Esophagus (tissue), 2 donors: ENCODE results near the gene L3MBTL2. TPM values are rescaled to one million over a fixed set of nuclear protein-coding genes. Genes with fewer than 3 reads are reported as not detected.

Source experiments
- H3K27ac ChIP-seq, 2 donors: one replicate each; pipeline ENCODE4 v1.5.1; 2013; ENCODE audit warnings: low read depth in 2 of 2, mild to moderate bottlenecking in 2 of 2, inconsistent platforms in 1 of 2, low read length in 1 of 2, moderate library complexity in 1 of 2
- H3K27me3 ChIP-seq, 2 donors: one replicate each; pipeline ENCODE4 v1.6.1; 2013; ENCODE audit warnings: low read length in 2 of 2, control low read depth in 1 of 2, mild to moderate bottlenecking in 1 of 2; ENCODE audit not compliant: insufficient read depth in 2 of 2, control insufficient read depth in 1 of 2
- H3K36me3 ChIP-seq, 2 donors: one replicate each; pipeline ENCODE4 v1.6.1; 2013; ENCODE audit warnings: low read length in 1 of 2; ENCODE audit not compliant: control insufficient read depth in 2 of 2, insufficient read depth in 2 of 2
- H3K4me1 ChIP-seq, 2 donors: one replicate each; pipeline ENCODE4 v1.6.1; 2013; ENCODE audit warnings: low read length in 1 of 2; ENCODE audit not compliant: control insufficient read depth in 2 of 2, insufficient read depth in 2 of 2
- H3K4me3 ChIP-seq, 2 donors: one replicate each; pipeline ENCODE4 v1.5.1; 2013; ENCODE audit warnings: low read length in 2 of 2, mild to moderate bottlenecking in 2 of 2, low read depth in 1 of 2, moderate library complexity in 1 of 2
- H3K9me3 ChIP-seq, 2 donors: one replicate each; pipeline ENCODE4 v1.6.1; 2013; ENCODE audit warnings: mild to moderate bottlenecking in 2 of 2, low read depth in 1 of 2, low read length in 1 of 2, moderate library complexity in 1 of 2; ENCODE audit not compliant: control insufficient read depth in 2 of 2, insufficient read depth in 1 of 2
- WGBS, 2 donors: extraction: QIAGEN DNeasy Blood & Tissue Kit; methylation state at CpG; one replicate each; pipeline ENCODE4 v1.1.7; 2013; 5-methylcytosine and 5-hydroxymethylcytosine counted together
- polyA plus RNA-seq, 2 donors: library from polyadenylated mRNA; stranded (reverse); fragments of 200-250 nt; gene quantifications; one replicate each; pipeline ENCODE4 v1.2.3, GENCODE V29; 2013
- donor health status: healthy with polysubstance abuse.
- donor health status: Bipolar disorder and iron deficiency.

The L3MBTL2 gene
- polyA plus RNA-seq, 2 donors, result 6.6 to 12.2 TPM

GRCh38 chr22:41262250-41262765 lies 57.2 kb downstream of the L3MBTL2 start:
- Histone ChIP-seq H3K27ac (no peak overlapping the region), H3K4me3 (no peak overlapping the region), H3K4me1 (peaks cover 0 to 2% of the 10 kb centered on the region in 2 donors), H3K9me3 (no peaks in the 10 kb centered on the region), H3K27me3 (no peaks in the 10 kb centered on the region), H3K36me3 (peaks cover 16 to 69% of the 10 kb centered on the region in 2 donors)
- 94 to 95% methylated on average over 15 of the region's 15 CpGs for WGBS, 2 donors

DNA sequence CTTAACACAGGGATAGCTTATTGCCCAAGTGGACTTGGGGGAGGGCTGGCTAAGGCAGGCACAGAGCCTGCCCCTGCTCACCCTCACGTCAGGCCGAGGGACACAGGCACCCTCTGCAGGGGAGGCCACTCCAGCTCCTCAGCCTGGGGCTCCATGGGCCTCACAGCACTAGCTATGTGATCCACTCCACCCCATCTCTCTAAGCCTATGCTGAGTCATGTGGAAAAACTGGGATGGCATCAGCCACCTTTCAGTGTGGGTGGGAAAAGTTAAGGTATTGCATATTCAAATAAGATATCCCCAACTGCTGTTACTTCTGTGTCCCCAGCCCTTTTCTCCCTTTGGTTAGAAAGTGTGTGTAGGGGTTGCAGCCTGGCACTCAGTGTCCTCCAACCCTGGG lies 58.6 kb downstream of the L3MBTL2 start:
- H3K4me3 ChIP-seq, result no peak overlapping the region
- WGBS, 2 donors, result 85 to 87% methylated on average over 2 of the region's 2 CpGs
- H3K27me3 ChIP-seq, result no peaks in the 10 kb centered on the region
- peaks cover 0 to 2% of the 10 kb centered on the region in 2 donors for H3K4me1 ChIP-seq
- H3K36me3 ChIP-seq, result peaks cover 12 to 66% of the 10 kb centered on the region in 2 donors
- H3K9me3 ChIP-seq, result no peaks in the 10 kb centered on the region
- no peak overlapping the region for H3K27ac ChIP-seq

- Histone ChIP-seq H3K27me3 (no peaks in the 10 kb centered on the region), H3K4me1 (peaks cover 0 to 2% of the 10 kb centered on the region in 2 donors), H3K27ac (no peak overlapping the region), H3K4me3 (no peak overlapping the region), H3K36me3 (peaks cover 12 to 66% of the 10 kb centered on the region in 2 donors), H3K9me3 (no peaks in the 10 kb centered on the region)
- 82 to 85% methylated on average over 15 of the region's 15 CpGs for WGBS, 2 donors
These were observed 59.4 kb downstream of the L3MBTL2 start for GRCh38 chr22:41264408-41264941.

- WGBS, 2 donors, result 94 to 96% methylated on average over 16 of the region's 16 CpGs
- Histone ChIP-seq H3K9me3 (no peaks in the 10 kb centered on the region), H3K36me3 (peaks cover 6 to 48% of the 10 kb centered on the region in 2 donors), H3K27ac (no peak overlapping the region), H3K27me3 (no peaks in the 10 kb centered on the region), H3K4me3 (no peak overlapping the region), H3K4me1 (peaks cover 2 to 3% of the 10 kb centered on the region in 2 donors)
These were observed 62.8 kb downstream of the L3MBTL2 start for GRCh38 chr22:41267958-41268357.

- no peak overlapping the region for H3K4me3 ChIP-seq
- 56 to 69% methylated on average over 9 of the region's 9 CpGs for WGBS, 2 donors
- H3K27ac ChIP-seq, result peak overlapping the region; percentile 67 to 81
- H3K4me1 ChIP-seq, result peaks cover 2 to 3% of the 10 kb centered on the region in 2 donors
- H3K27me3 ChIP-seq, result no peaks in the 10 kb centered on the region
- H3K36me3 ChIP-seq, result peaks cover 6 to 36% of the 10 kb centered on the region in 2 donors
- no peaks in the 10 kb centered on the region for H3K9me3 ChIP-seq
These were observed 66.7 kb downstream of the L3MBTL2 start for GRCh38 chr22:41271787-41272186.

- no peaks in the 10 kb centered on the region for H3K27me3 ChIP-seq
- H3K4me1 ChIP-seq, result peaks cover 2 to 3% of the 10 kb centered on the region in 2 donors
- H3K27ac ChIP-seq, result peak overlapping the region; percentile 67 to 81
- WGBS, 2 donors, result 56 to 75% methylated on average over 7 of the region's 7 CpGs
- H3K36me3 ChIP-seq, result peaks cover 11 to 28% of the 10 kb centered on the region in 2 donors
- no peaks in the 10 kb centered on the region for H3K9me3 ChIP-seq
- H3K4me3 ChIP-seq, result no peak overlapping the region
These were observed 68.0 kb downstream of the L3MBTL2 start for GRCh38 chr22:41273128-41273527.

GRCh38 chr22:41274856-41275255 lies 69.7 kb downstream of the L3MBTL2 start:
- peaks cover 11 to 26% of the 10 kb centered on the region in 2 donors for H3K36me3 ChIP-seq
- WGBS, 2 donors, result 73 to 75% methylated on average over 4 of the region's 4 CpGs
- no peak overlapping the region for H3K4me3 ChIP-seq
- no peaks in the 10 kb centered on the region for H3K27me3 ChIP-seq
- H3K27ac ChIP-seq, result no peak overlapping the region
- H3K9me3 ChIP-seq, result no peaks in the 10 kb centered on the region
- H3K4me1 ChIP-seq, result peaks cover 2 to 3% of the 10 kb centered on the region in 2 donors

DNA sequence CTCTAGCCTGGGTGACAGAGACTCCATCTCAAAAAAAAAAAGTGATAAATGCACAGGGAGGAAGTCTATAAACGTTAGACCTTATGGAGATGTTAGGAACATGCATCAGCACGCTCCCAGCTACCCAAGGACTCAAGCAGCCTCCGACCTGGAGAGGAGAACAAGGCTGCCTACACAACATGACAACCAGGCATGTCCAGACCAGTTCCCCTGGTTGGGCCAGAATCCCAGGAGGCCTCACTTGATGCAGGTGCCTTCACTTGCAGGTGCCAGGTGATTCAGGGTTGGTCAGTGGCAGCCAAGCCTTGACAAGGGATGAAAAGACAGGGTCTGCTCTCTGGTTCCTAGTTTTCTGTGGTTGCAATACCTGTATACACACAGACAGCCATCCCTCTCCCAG lies 75.0 kb downstream of the L3MBTL2 start:
- H3K4me3 ChIP-seq, result no peak overlapping the region
- H3K9me3 ChIP-seq, result no peaks in the 10 kb centered on the region
- 56 to 76% methylated on average over 3 of the region's 3 CpGs for WGBS, 2 donors
- peaks cover 0 to 7% of the 10 kb centered on the region in 2 donors for H3K4me1 ChIP-seq
- H3K27ac ChIP-seq, result peak overlapping the region; percentile 39 to 61
- peaks cover 2 to 5% of the 10 kb centered on the region in 2 donors for H3K36me3 ChIP-seq
- no peaks in the 10 kb centered on the region for H3K27me3 ChIP-seq

DNA sequence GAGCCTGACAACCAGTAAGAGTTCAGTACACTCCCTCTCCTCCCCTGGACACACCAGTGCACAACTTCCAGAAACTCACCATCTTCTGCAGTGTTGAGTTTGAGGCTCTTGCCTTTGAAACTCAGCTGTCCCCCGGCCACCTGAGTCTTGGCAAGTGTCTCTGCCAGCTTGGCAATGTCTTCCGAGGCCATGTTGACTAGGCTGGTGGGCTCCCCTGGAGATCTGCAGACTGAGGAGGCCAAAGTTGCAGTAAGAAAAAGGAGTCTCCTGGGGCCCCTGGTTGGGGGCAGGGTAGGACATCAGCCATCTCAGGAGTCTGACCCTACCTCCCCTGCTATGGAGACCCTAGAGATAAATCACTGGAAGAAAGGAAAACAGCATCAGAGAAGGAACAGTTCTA lies 75.7 kb downstream of the L3MBTL2 start:
- no peak overlapping the region for H3K4me3 ChIP-seq
- peaks cover 0 to 7% of the 10 kb centered on the region in 2 donors for H3K4me1 ChIP-seq
- 64 to 79% methylated on average over 2 of the region's 2 CpGs for WGBS, 2 donors
- H3K9me3 ChIP-seq, result no peaks in the 10 kb centered on the region
- peaks cover 2 to 5% of the 10 kb centered on the region in 2 donors for H3K36me3 ChIP-seq
- H3K27ac ChIP-seq, result peak overlapping the region; percentile 39 to 61
- no peaks in the 10 kb centered on the region for H3K27me3 ChIP-seq
